ENCODE results near the gene RNF157.

RNF157 gene

GRCh38 chr17:76137351-76138233 lies 102.7 kb downstream of the RNF157 start:
- DNase-seq (ENCODE audit: insufficient read length, low spot score) (no peak), FAIRE-seq (no peak)
- TF ChIP-seq CTCF (IDR thresholded peaks at IDR 0.05; ENCODE audit: insufficient read depth, missing control alignments) = no peak

GRCh38 chr17:76137001-76137350 lies 103.3 kb downstream of the RNF157 start:
- TF ChIP-seq CTCF (IDR thresholded peaks at IDR 0.05; ENCODE audit: insufficient read depth, missing control alignments) = no peak
- DNase-seq (ENCODE audit: insufficient read length, low spot score) (no peak), FAIRE-seq (no peak)

GRCh38 chr17:76136276-76137000 lies 103.9 kb downstream of the RNF157 start:
- TF ChIP-seq CTCF (IDR thresholded peaks at IDR 0.05; ENCODE audit: insufficient read depth, missing control alignments) = no peak
- DNase-seq (ENCODE audit: insufficient read length, low spot score) (peak; percentile 58), FAIRE-seq (no peak)

- no peak for FAIRE-seq
- no peak for DNase-seq (ENCODE audit: insufficient read length, low spot score)
- no peak for TF ChIP-seq CTCF (IDR thresholded peaks at IDR 0.05; ENCODE audit: insufficient read depth, missing control alignments)
Measured at GRCh38 chr17:76135810-76136188, 104.5 kb downstream of the RNF157 start.

GRCh38 chr17:76134911-76135809 lies 105.1 kb downstream of the RNF157 start:
- no peak for TF ChIP-seq CTCF (IDR thresholded peaks at IDR 0.05; ENCODE audit: insufficient read depth, missing control alignments)
- FAIRE-seq (no peak), DNase-seq (ENCODE audit: insufficient read length, low spot score) (no peak)

GRCh38 chr17:76132574-76133338 lies 107.5 kb downstream of the RNF157 start:
- DNase-seq (ENCODE audit: insufficient read length, low spot score) (no peak), FAIRE-seq (no peak)
- no peak for TF ChIP-seq CTCF (IDR thresholded peaks at IDR 0.05; ENCODE audit: insufficient read depth, missing control alignments)
